Measurements from ENCODE around the gene BBLN. TPM values are rescaled to one million over a fixed set of nuclear protein-coding genes. Genes with fewer than 3 reads are reported as not detected.

Gene BBLN
- polyA plus RNA-seq, 1 donor from 2014 or later, result 330 TPM

DNA sequence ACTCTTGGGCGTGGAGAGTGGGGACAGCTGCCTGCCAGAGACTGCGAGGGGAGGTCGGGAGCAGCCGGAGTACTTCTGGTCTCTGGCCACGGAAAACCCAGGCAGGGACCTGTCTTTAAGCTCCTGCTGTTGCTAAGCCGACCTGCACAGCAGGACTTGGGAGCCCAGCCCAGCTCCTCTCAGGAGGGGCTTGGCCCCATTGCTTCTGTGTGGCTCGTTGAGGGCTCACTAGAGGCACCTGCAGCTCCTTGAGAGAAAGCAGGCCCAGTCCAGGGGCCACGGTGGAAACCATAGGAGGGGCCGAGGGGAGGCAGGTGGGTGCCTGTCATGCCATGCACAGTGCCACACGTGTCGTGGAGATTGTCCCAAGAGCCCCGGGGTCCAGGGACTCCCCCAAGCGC, 14.1 kb upstream of the BBLN start:
- TF ChIP-seq, protein P1, sequence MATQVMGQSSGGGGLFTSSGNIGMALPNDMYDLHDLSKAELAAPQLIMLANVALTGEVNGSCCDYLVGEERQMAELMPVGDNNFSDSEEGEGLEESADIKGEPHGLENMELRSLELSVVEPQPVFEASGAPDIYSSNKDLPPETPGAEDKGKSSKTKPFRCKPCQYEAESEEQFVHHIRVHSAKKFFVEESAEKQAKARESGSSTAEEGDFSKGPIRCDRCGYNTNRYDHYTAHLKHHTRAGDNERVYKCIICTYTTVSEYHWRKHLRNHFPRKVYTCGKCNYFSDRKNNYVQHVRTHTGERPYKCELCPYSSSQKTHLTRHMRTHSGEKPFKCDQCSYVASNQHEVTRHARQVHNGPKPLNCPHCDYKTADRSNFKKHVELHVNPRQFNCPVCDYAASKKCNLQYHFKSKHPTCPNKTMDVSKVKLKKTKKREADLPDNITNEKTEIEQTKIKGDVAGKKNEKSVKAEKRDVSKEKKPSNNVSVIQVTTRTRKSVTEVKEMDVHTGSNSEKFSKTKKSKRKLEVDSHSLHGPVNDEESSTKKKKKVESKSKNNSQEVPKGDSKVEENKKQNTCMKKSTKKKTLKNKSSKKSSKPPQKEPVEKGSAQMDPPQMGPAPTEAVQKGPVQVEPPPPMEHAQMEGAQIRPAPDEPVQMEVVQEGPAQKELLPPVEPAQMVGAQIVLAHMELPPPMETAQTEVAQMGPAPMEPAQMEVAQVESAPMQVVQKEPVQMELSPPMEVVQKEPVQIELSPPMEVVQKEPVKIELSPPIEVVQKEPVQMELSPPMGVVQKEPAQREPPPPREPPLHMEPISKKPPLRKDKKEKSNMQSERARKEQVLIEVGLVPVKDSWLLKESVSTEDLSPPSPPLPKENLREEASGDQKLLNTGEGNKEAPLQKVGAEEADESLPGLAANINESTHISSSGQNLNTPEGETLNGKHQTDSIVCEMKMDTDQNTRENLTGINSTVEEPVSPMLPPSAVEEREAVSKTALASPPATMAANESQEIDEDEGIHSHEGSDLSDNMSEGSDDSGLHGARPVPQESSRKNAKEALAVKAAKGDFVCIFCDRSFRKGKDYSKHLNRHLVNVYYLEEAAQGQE (IDR thresholded peaks at IDR 0.05; ENCODE audit: borderline replicate concordance), result no peak
- TF ChIP-seq, protein P2, sequence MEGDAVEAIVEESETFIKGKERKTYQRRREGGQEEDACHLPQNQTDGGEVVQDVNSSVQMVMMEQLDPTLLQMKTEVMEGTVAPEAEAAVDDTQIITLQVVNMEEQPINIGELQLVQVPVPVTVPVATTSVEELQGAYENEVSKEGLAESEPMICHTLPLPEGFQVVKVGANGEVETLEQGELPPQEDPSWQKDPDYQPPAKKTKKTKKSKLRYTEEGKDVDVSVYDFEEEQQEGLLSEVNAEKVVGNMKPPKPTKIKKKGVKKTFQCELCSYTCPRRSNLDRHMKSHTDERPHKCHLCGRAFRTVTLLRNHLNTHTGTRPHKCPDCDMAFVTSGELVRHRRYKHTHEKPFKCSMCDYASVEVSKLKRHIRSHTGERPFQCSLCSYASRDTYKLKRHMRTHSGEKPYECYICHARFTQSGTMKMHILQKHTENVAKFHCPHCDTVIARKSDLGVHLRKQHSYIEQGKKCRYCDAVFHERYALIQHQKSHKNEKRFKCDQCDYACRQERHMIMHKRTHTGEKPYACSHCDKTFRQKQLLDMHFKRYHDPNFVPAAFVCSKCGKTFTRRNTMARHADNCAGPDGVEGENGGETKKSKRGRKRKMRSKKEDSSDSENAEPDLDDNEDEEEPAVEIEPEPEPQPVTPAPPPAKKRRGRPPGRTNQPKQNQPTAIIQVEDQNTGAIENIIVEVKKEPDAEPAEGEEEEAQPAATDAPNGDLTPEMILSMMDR (IDR thresholded peaks at IDR 0.05; ENCODE audit: poor library complexity, severe bottlenecking), result no peak
- TF ChIP-seq SMC3 (conservative IDR thresholded peaks at IDR 0.05; ENCODE audit: poor library complexity), result no peak
- TF ChIP-seq TAF1 (IDR thresholded peaks at IDR 0.05; ENCODE audit: low read depth), result no peak
- no peak for TF ChIP-seq EZH2 (IDR thresholded peaks at IDR 0.05; ENCODE audit: borderline replicate concordance, insufficient read depth, low read length, poor library complexity, severe bottlenecking)
- no peak for TF ChIP-seq RAD21 (conservative IDR thresholded peaks at IDR 0.05)
- TF ChIP-seq MXI1 (conservative IDR thresholded peaks at IDR 0.05; ENCODE audit: poor library complexity, severe bottlenecking), result no peak
- TF ChIP-seq EP300 (conservative IDR thresholded peaks at IDR 0.05; ENCODE audit: poor library complexity, severe bottlenecking), result no peak
- TF ChIP-seq POLR2AphosphoS5 (IDR thresholded peaks at IDR 0.05), result no peak
- H3K9ac ChIP-seq (ENCODE audit: low read length), result no peak overlapping the region
- no peaks in the 10 kb centered on the region for H4K20me1 ChIP-seq (ENCODE audit: insufficient read depth)
- H3K27me3 ChIP-seq (ENCODE audit: insufficient read depth, low read depth, low read length), result no peaks in the 10 kb centered on the region
- H3K9me2 ChIP-seq (ENCODE audit: insufficient read depth, low read length), result no peaks in the 10 kb centered on the region
- H3K27ac ChIP-seq (ENCODE audit: low read length), result no peak overlapping the region
- no peak overlapping the region for H3K4me3 ChIP-seq (ENCODE audit: low read length)
- no peaks in the 10 kb centered on the region for H3K9me3 ChIP-seq (ENCODE audit: low read length)
- no peaks in the 10 kb centered on the region for H3F3A ChIP-seq (ENCODE audit: insufficient read depth, low read length, poor library complexity, severe bottlenecking)
- no peak overlapping the region for H2AFZ ChIP-seq (ENCODE audit: low read depth, low read length)
- no peak overlapping the region for H3K4me2 ChIP-seq (ENCODE audit: low read length)
- no peaks in the 10 kb centered on the region for H3K79me2 ChIP-seq (replicated peaks; ENCODE audit: insufficient read depth, low read length)
- no peaks in the 10 kb centered on the region for H3K36me3 ChIP-seq (ENCODE audit: insufficient read depth, low read length)

DNA sequence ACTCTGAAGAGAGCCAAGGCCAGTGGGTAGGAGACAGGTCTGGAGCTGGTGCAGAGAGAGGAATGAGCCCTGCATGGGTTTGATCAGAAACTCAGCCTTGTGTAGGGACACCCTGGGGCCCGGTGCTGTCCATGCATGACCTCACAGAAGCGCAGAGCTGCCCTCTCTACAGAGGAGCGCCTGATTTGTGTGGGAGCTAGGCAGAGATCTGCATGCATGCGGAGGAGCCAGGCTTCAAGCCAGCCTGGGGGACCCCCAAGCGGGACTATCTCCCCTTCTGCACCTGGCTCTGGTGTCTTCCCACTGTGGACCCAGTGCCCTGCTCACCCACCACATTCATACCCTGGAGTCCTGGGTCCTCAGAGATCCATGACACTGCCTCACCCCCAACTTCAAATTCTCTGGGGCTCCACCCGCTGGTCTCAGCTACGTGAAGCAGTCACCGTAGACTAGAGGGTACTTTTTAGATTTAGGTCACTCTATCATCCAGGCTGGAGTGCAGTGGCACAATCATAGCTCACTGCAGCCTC, 13.4 kb upstream of the BBLN start:
- no peaks in the 10 kb centered on the region for H3K36me3 ChIP-seq (ENCODE audit: insufficient read depth, low read length)
- TF ChIP-seq EP300 (conservative IDR thresholded peaks at IDR 0.05; ENCODE audit: poor library complexity, severe bottlenecking) (no peak), TAF1 (IDR thresholded peaks at IDR 0.05; ENCODE audit: low read depth) (no peak), RAD21 (conservative IDR thresholded peaks at IDR 0.05) (no peak), SMC3 (conservative IDR thresholded peaks at IDR 0.05; ENCODE audit: poor library complexity) (no peak), EZH2 (IDR thresholded peaks at IDR 0.05; ENCODE audit: borderline replicate concordance, insufficient read depth, low read length, poor library complexity, severe bottlenecking) (no peak), POLR2AphosphoS5 (IDR thresholded peaks at IDR 0.05) (no peak), MXI1 (conservative IDR thresholded peaks at IDR 0.05; ENCODE audit: poor library complexity, severe bottlenecking) (no peak)
- TF ChIP-seq, protein P2 (IDR thresholded peaks at IDR 0.05; ENCODE audit: poor library complexity, severe bottlenecking), result no peak
- TF ChIP-seq, protein P1 (IDR thresholded peaks at IDR 0.05; ENCODE audit: borderline replicate concordance), result no peak
- H3K4me3 ChIP-seq (ENCODE audit: low read length), result no peak overlapping the region
- H3K4me2 ChIP-seq (ENCODE audit: low read length), result no peak overlapping the region
- no peak overlapping the region for H3K9ac ChIP-seq (ENCODE audit: low read length)
- no peaks in the 10 kb centered on the region for H3F3A ChIP-seq (ENCODE audit: insufficient read depth, low read length, poor library complexity, severe bottlenecking)
- H3K9me3 ChIP-seq (ENCODE audit: low read length), result no peaks in the 10 kb centered on the region
- H4K20me1 ChIP-seq (ENCODE audit: insufficient read depth), result no peaks in the 10 kb centered on the region
- H3K27me3 ChIP-seq (ENCODE audit: insufficient read depth, low read depth, low read length), result no peaks in the 10 kb centered on the region
- H2AFZ ChIP-seq (ENCODE audit: low read depth, low read length), result no peak overlapping the region
- H3K79me2 ChIP-seq (replicated peaks; ENCODE audit: insufficient read depth, low read length), result no peaks in the 10 kb centered on the region
- H3K9me2 ChIP-seq (ENCODE audit: insufficient read depth, low read length), result no peaks in the 10 kb centered on the region
- H3K27ac ChIP-seq (ENCODE audit: low read length), result no peak overlapping the region

All from neural cell (in vitro differentiated cells).